ENCODE measurements around the gene RPL7A.
"Not testable (repeated sequence)": the region's sequence is repeated elsewhere in the genome, so short reads cannot be mapped to it uniquely, and the experiment has no call there.

The RPL7A gene

DNA sequence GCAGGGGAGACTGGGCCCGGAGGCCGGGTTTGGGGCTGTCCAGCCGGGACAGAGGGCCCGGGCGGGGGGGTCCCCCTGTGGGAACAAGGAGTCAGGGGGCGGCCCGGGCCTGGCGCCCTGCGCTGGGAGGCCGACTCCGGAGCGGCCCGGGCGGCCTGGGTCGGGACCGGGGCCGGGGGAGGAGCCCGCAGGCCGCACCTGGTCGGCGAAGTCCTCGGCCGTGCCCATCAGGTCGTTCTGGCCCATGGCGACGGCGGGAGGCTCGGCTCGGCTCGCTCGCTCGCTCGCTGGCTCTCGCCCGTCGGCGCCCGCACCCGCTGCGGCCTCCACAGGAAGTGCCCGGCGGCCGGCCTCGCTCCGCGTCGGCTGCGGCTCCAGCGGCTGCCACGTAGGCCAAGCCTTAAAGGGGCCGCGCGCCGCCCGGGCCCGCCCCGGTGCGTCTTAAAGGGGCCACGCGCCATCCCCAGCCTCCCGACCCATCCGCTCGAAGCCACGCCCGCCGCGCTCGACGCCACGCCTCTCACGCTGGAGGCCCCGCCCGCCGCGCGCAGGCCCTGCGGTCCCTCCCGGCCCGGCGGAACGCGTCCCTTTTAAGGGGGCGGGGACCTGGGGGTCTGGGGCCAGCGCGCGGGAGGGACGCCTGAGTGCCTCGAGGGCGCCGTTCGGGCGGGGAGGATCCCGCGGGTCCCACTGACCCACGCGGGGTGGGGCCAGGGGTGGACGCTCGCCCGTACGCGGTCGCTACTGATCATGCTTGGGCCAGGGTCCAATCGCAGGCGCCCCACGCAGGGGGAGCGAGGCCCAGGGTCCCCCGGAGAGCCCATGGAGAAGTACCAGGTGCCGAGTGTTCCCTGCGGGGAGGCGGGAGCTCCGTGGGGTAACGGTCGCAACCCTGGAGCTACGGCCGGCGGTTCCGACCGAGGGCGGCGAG lies 28.0 kb downstream of the RPL7A start, which contains the start of the genes STKLD1 and SURF4:
STKLD1 (plus strand) TSS at position 643 of the 931 bp plus-strand sequence; CDS start at position 751, 108 bp downstream.
SURF4 (minus strand) TSS at position 337 of the 931 bp plus-strand sequence; CDS start at position 246, 91 bp downstream.
- Histone ChIP-seq H3K27ac (ENCODE audit: low read depth in 2 of 2, low read length in 2 of 2) (peak within 1 kb of the TSS; percentile 92), H3K27me3 (ENCODE audit: control insufficient read depth in 2 of 2, insufficient read depth in 2 of 2, low read length in 2 of 2) (no peaks in the 10 kb centered on the region), H3K4me1 (ENCODE audit: control insufficient read depth in 2 of 2, insufficient read depth in 2 of 2, low read length in 2 of 2) (peaks cover 19 to 20% of the 10 kb centered on the region in 2 donors), H3K9ac (ENCODE audit: low read depth in 1 of 2, low read length in 2 of 2) (peak within 1 kb of the TSS; percentile 73 to 89), H3K9me3 (ENCODE audit: control insufficient read depth in 2 of 2, low read length in 2 of 2) (no peaks in the 10 kb centered on the region), H3K4me3 (ENCODE audit: low read length in 2 of 2) (peak within 1 kb of the TSS; percentile 81 to 84), H3K36me3 (ENCODE audit: control insufficient read depth in 2 of 2, insufficient read depth in 2 of 2, low read length in 2 of 2) (peaks cover 2 to 17% of the 10 kb centered on the region in 2 donors)

DNA sequence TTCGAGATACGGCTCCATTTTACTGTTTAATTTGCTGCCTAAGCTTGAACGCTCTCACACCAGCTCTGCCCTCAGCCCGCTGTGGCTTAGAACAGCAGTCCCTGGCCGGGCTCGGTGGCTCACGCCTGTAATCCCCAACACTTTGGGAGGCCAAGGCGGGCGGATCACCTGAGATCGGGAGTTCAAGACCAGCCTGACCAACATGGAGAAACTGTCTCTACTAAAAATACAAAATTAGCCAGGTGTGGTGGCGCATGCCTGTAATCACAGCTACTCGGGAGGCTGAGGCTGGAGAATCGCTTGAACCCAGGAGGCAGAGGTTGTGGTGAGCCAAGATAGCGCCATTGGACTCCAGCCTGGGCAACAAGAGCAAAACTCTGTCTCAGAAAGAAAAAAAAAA lies 29.3 kb downstream of the RPL7A start:
- H3K27ac ChIP-seq (ENCODE audit: low read depth in 2 of 2, low read length in 2 of 2); H3K27me3 ChIP-seq (ENCODE audit: control insufficient read depth in 2 of 2, insufficient read depth in 2 of 2, low read length in 2 of 2); H3K36me3 ChIP-seq (ENCODE audit: control insufficient read depth in 2 of 2, insufficient read depth in 2 of 2, low read length in 2 of 2); H3K9ac ChIP-seq (ENCODE audit: low read depth in 1 of 2, low read length in 2 of 2); H3K4me3 ChIP-seq (ENCODE audit: low read length in 2 of 2); H3K9me3 ChIP-seq (ENCODE audit: control insufficient read depth in 2 of 2, low read length in 2 of 2): not testable (repeated sequence)
- H3K4me1 ChIP-seq (ENCODE audit: control insufficient read depth in 2 of 2, insufficient read depth in 2 of 2, low read length in 2 of 2) = peaks cover 9 to 13% of the 10 kb centered on the region in 2 donors

DNA sequence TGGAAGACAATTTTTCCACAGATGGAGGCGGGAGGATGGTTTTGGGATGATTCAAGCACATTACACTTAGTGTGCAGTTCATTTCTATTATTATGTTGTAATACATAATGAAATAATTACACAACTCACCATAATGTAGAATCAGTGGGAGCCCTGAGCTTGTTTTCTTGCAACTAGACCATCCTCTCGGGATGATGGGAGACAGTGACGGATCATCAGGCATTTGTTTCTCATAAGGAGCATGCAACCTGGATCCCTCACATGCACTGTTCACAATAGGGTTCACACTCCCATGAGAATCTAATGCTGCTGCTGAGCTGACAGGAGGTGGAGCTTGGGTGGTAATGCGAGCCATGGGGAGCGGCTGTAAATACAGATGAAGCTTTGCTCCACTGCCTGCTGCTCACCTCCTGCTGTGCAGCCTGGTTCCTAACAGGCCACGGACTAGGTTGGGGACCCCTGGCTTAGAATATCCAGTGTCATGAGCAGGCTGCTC lies 29.8 kb downstream of the RPL7A start:
- no peaks in the 10 kb centered on the region for H3K9me3 ChIP-seq (ENCODE audit: control insufficient read depth in 2 of 2, low read length in 2 of 2)
- H3K4me3 ChIP-seq (ENCODE audit: low read length in 2 of 2) = no peak overlapping the region
- peaks cover 1 to 4% of the 10 kb centered on the region in 2 donors for H3K36me3 ChIP-seq (ENCODE audit: control insufficient read depth in 2 of 2, insufficient read depth in 2 of 2, low read length in 2 of 2)
- H3K27me3 ChIP-seq (ENCODE audit: control insufficient read depth in 2 of 2, insufficient read depth in 2 of 2, low read length in 2 of 2) = no peaks in the 10 kb centered on the region
- H3K27ac ChIP-seq (ENCODE audit: low read depth in 2 of 2, low read length in 2 of 2) = no peak overlapping the region
- peaks cover 7 to 8% of the 10 kb centered on the region in 2 donors for H3K4me1 ChIP-seq (ENCODE audit: control insufficient read depth in 2 of 2, insufficient read depth in 2 of 2, low read length in 2 of 2)
- no peak overlapping the region for H3K9ac ChIP-seq (ENCODE audit: low read depth in 1 of 2, low read length in 2 of 2)

DNA sequence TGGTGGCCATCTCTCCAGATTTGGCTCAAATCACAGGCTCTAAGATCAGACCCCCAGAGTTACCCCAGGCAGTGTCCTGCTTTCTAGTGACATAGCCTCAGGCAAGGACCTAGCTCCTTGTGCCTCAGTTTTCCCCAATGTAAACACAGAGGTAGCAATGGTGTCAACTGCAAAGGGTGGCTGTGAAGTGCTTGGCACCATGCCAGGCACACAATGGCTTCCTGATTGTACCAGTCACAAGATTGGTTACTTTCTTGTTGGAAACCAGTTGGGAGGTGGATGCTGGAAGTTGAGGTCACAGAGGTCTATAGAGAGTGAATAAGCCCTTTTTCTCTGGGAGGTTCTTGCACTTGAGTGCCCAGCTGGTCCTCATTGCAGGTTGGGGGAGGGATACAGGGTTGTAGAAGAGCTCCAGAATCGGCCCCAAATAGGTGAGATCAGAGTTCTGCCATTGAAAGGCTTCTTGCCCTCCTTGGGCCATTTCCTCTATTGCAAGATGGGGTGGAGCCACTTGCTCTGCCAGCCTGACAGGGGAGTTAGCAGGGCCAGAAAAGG lies 30.5 kb downstream of the RPL7A start:
- H3K4me3 ChIP-seq (ENCODE audit: low read length in 2 of 2) = no peak overlapping the region
- H3K9ac ChIP-seq (ENCODE audit: low read depth in 1 of 2, low read length in 2 of 2) = no peak overlapping the region
- H3K9me3 ChIP-seq (ENCODE audit: control insufficient read depth in 2 of 2, low read length in 2 of 2) = no peaks in the 10 kb centered on the region
- no peaks in the 10 kb centered on the region for H3K27me3 ChIP-seq (ENCODE audit: control insufficient read depth in 2 of 2, insufficient read depth in 2 of 2, low read length in 2 of 2)
- H3K4me1 ChIP-seq (ENCODE audit: control insufficient read depth in 2 of 2, insufficient read depth in 2 of 2, low read length in 2 of 2) = peaks cover 5 to 6% of the 10 kb centered on the region in 2 donors
- no peaks in the 10 kb centered on the region for H3K36me3 ChIP-seq (ENCODE audit: control insufficient read depth in 2 of 2, insufficient read depth in 2 of 2, low read length in 2 of 2)
- no peak overlapping the region for H3K27ac ChIP-seq (ENCODE audit: low read depth in 2 of 2, low read length in 2 of 2)

DNA sequence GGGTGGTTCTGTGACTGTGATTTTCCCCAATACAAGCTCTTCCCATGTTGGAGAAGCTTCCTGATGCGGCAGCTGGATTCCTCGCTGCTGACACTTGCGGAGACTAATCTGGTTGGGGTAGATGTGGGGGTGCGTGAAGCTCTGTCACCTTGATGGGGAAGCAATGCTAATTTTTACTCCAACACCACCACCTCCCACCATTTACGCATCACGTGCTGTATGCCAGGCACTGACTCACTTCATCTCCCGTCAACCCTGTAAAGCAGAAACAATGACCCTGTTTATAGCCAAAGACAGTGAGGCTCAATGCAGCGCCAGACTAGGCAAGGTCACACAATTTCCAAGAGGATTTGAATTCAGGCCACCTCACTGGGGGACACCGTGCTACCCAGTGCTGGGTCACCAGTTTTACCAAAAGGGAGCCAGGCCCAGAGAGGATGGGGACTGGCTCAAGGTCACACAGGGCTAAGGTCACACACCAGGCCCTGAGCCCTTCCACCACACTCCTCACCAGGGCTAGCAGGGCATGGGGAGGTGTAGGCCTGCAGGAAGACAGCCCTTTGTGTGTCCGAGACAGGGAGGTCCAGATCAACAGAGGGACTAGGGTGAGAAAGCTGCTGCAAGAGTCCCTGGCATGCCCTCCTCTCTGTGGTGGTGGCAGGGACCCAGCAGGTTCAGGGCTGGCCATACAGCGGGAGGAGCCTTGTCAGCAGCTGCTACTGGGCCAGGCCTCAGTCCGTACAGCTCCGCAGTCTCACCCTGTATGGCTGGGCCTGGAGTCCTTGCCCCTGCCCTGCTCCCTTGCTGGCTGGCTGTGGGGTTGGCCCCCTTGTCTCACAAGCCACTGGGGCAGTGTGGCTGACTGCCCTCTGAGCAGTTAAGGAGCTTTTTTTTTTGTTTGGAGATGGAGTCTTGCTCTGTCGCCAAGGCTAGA lies 31.4 kb downstream of the RPL7A start:
- H3K9ac ChIP-seq (ENCODE audit: low read depth in 1 of 2, low read length in 2 of 2) = no peak overlapping the region

DNA sequence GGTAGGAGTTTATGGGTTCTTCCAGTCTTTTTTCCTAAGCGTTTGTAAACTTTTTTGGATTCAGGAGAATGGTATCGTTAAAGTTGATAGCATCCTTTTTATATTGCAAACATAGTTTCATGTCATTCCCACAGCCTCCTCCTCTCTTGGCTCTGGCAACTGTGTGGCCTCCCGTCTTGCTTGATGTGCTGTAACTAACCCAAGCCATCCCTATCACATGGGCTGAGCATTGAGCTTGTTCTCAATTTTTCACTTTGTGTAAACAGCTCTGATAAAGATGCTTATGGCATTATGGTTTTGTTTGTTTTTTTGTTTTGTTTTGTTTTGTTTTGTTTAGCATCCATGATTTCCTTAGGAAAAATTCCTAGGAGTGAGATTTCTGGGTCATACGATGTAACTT lies 32.7 kb downstream of the RPL7A start:
- Histone ChIP-seq H3K27ac (ENCODE audit: low read depth in 2 of 2, low read length in 2 of 2) (no peak overlapping the region), H3K4me3 (ENCODE audit: low read length in 2 of 2) (no peak overlapping the region), H3K4me1 (ENCODE audit: control insufficient read depth in 2 of 2, insufficient read depth in 2 of 2, low read length in 2 of 2) (peaks cover 0 to 5% of the 10 kb centered on the region in 2 donors), H3K27me3 (ENCODE audit: control insufficient read depth in 2 of 2, insufficient read depth in 2 of 2, low read length in 2 of 2) (no peaks in the 10 kb centered on the region), H3K9me3 (ENCODE audit: control insufficient read depth in 2 of 2, low read length in 2 of 2) (no peaks in the 10 kb centered on the region), H3K9ac (ENCODE audit: low read depth in 1 of 2, low read length in 2 of 2) (no peak overlapping the region), H3K36me3 (ENCODE audit: control insufficient read depth in 2 of 2, insufficient read depth in 2 of 2, low read length in 2 of 2) (no peaks in the 10 kb centered on the region)

More for the DNA sequence above, 31.4 kb downstream of the RPL7A start:
- H3K27me3 ChIP-seq (ENCODE audit: control insufficient read depth in 2 of 2, insufficient read depth in 2 of 2, low read length in 2 of 2) = no peaks in the 10 kb centered on the region
- H3K27ac ChIP-seq (ENCODE audit: low read depth in 2 of 2, low read length in 2 of 2) = no peak overlapping the region
- H3K4me1 ChIP-seq (ENCODE audit: control insufficient read depth in 2 of 2, insufficient read depth in 2 of 2, low read length in 2 of 2) = peaks cover 5 to 6% of the 10 kb centered on the region in 2 donors
- H3K4me3 ChIP-seq (ENCODE audit: low read length in 2 of 2) = no peak overlapping the region
- H3K9me3 ChIP-seq (ENCODE audit: control insufficient read depth in 2 of 2, low read length in 2 of 2) = no peaks in the 10 kb centered on the region
- no peaks in the 10 kb centered on the region for H3K36me3 ChIP-seq (ENCODE audit: control insufficient read depth in 2 of 2, insufficient read depth in 2 of 2, low read length in 2 of 2)

DNA sequence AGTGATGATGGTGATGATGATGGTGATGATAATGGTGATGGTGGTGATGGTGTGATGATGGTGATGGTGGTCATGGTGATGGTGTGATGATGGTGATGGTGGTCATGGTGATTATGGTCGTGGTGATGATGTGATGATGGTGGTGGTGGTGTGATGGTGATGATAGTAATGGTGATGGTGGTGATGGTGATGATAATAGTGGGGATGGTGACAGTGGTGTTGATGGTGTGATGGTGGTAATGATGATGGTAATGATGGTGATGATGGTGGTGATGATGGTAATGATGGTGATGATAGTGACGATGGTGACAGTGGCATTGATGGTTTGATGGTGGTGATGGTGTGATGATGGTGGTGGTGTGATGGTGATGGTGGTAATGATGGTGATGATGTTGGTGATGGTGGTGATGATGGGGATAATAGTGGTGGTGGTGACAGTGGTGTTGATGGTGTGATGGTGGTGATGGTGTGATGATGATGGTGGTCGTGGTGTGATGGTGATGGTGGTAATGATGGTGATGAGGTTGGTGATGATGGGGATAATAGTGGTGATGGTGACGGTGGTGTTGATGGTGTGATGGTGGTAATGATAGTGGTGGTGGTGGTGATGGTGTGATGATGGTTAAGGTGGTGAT lies 34.6 kb downstream of the RPL7A start:
- Histone ChIP-seq H3K9me3 (ENCODE audit: control insufficient read depth in 2 of 2, low read length in 2 of 2) (no peaks in the 10 kb centered on the region), H3K9ac (ENCODE audit: low read depth in 1 of 2, low read length in 2 of 2) (no peak overlapping the region), H3K4me3 (ENCODE audit: low read length in 2 of 2) (no peak overlapping the region), H3K27me3 (ENCODE audit: control insufficient read depth in 2 of 2, insufficient read depth in 2 of 2, low read length in 2 of 2) (no peaks in the 10 kb centered on the region), H3K27ac (ENCODE audit: low read depth in 2 of 2, low read length in 2 of 2) (no peak overlapping the region), H3K4me1 (ENCODE audit: control insufficient read depth in 2 of 2, insufficient read depth in 2 of 2, low read length in 2 of 2) (no peaks in the 10 kb centered on the region), H3K36me3 (ENCODE audit: control insufficient read depth in 2 of 2, insufficient read depth in 2 of 2, low read length in 2 of 2) (no peaks in the 10 kb centered on the region)

DNA sequence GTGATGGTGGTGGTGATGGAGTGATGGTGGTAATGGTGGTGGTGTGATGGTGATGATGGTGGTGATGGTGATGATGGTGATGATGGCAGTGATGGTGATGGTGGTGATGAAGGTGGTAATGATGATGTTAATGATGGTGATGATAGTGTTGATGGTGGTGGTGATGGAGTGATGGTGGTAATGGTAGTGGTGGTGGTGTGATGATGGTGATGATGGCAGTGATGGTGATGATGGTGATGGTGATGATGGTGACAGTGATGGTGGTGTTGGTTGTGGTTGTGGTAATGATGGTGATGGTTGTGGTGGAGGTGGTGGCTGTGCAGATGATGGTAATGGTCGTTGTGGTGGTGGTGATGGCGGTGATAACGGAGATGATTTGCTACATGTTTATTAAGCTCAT lies 35.4 kb downstream of the RPL7A start:
- no peaks in the 10 kb centered on the region for H3K36me3 ChIP-seq (ENCODE audit: control insufficient read depth in 2 of 2, insufficient read depth in 2 of 2, low read length in 2 of 2)
- no peak overlapping the region for H3K27ac ChIP-seq (ENCODE audit: low read depth in 2 of 2, low read length in 2 of 2)
- no peak overlapping the region for H3K4me3 ChIP-seq (ENCODE audit: low read length in 2 of 2)
- H3K9me3 ChIP-seq (ENCODE audit: control insufficient read depth in 2 of 2, low read length in 2 of 2) = no peaks in the 10 kb centered on the region
- no peak overlapping the region for H3K9ac ChIP-seq (ENCODE audit: low read depth in 1 of 2, low read length in 2 of 2)
- no peaks in the 10 kb centered on the region for H3K4me1 ChIP-seq (ENCODE audit: control insufficient read depth in 2 of 2, insufficient read depth in 2 of 2, low read length in 2 of 2)
- H3K27me3 ChIP-seq (ENCODE audit: control insufficient read depth in 2 of 2, insufficient read depth in 2 of 2, low read length in 2 of 2) = no peaks in the 10 kb centered on the region

DNA sequence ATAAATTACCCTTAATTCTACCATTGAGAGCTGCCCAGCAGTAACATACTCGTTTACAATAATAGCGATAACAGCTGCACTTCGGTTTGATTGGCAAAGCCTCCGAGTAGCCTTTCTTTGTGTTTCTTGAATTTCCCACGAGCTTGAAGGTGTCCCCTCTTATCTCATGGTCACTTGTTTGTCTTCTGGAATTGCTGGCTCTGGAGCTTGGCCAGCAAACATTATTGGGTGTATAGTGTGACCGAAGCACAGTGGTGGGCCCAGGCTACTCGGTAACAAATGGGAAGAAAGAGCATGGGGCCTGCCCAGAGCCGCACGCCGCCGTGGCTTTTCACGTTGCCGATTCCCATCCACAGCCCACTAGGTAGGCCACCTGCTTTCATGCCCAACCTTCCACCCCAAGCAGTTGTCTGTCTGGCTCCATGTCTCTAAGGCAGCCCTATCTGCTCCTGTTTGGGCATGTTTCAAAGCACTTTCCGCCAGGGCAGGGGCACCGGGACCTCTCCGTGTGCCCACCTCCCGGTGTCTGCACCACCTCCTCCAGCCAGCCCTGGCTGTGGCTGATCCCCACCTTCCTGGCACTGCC lies 36.8 kb downstream of the RPL7A start:
- Histone ChIP-seq H3K36me3 (ENCODE audit: control insufficient read depth in 2 of 2, insufficient read depth in 2 of 2, low read length in 2 of 2) (no peaks in the 10 kb centered on the region), H3K9me3 (ENCODE audit: control insufficient read depth in 2 of 2, low read length in 2 of 2) (no peaks in the 10 kb centered on the region), H3K4me3 (ENCODE audit: low read length in 2 of 2) (no peak overlapping the region), H3K4me1 (ENCODE audit: control insufficient read depth in 2 of 2, insufficient read depth in 2 of 2, low read length in 2 of 2) (no peaks in the 10 kb centered on the region), H3K27ac (ENCODE audit: low read depth in 2 of 2, low read length in 2 of 2) (no peak overlapping the region), H3K27me3 (ENCODE audit: control insufficient read depth in 2 of 2, insufficient read depth in 2 of 2, low read length in 2 of 2) (no peaks in the 10 kb centered on the region), H3K9ac (ENCODE audit: low read depth in 1 of 2, low read length in 2 of 2) (no peak overlapping the region)

Measured in mucosa of rectum (tissue), 2 donors.